IMR-90 (cell line): ENCODE measurements around the gene UTP3. TPM values are rescaled to one million over a fixed set of nuclear protein-coding genes. Genes with fewer than 3 reads are reported as not detected.

Experiments
- ATAC-seq: fragments of 200-7000 bp; cut with Tn5 transposase; 2 replicates; pipeline ENCODE4 v1.9.1; 2020; ENCODE audit warnings: low read depth, mild to moderate bottlenecking, moderate library complexity
- BruUV-seq: library from RNA; stranded (reverse); fragments of 400-500 nt; replicated peaks from 2 replicates; lab custom pipeline; 2021; lab: Mats Ljungman, UMichigan
- CTCF ChIA-PET: fragments of 300-600 bp; formaldehyde crosslinking; extraction: SDS; loops from one replicate; lab custom pipeline; 2021; ENCODE audit warnings: antibody characterized with exemption; lab: Yijun Ruan, JAX
- POLR2A ChIA-PET: fragments of 300-600 bp; sonication (Branson Sonifier 250); formaldehyde crosslinking; loops from one replicate; lab custom pipeline; 2022; ENCODE audit warnings: antibody characterized with exemption; ENCODE audit not compliant: unreplicated experiment; lab: Charles Lee
- DNase-seq: peaks from one replicate; pipeline ENCODE4 v3.0.0; 2013
- H2AFZ ChIP-seq: replicated peaks from 2 replicates; pipeline ENCODE3; 2013; ENCODE audit warnings: low read length, mild to moderate bottlenecking; ENCODE audit not compliant: poor library complexity
- H2AK5ac ChIP-seq: 2 replicates; pipeline ENCODE4 v1.6.1; 2013; ENCODE audit warnings: low read depth, low read length, inconsistent platforms
- H2AK9ac ChIP-seq: replicated peaks from 2 replicates; pipeline ENCODE3; 2013; ENCODE audit warnings: mild to moderate bottlenecking, low read depth, low read length, moderate library complexity; ENCODE audit not compliant: poor library complexity
- H2BK120ac ChIP-seq: 2 replicates; pipeline ENCODE4 v1.6.1; 2013; ENCODE audit warnings: low read depth, low read length, inconsistent platforms
- H2BK15ac ChIP-seq: 3 replicates; pipeline ENCODE4 v1.6.1; 2013; ENCODE audit warnings: low read depth, low read length, inconsistent platforms
- H2BK20ac ChIP-seq: 2 replicates; pipeline ENCODE4 v1.6.1; 2013; ENCODE audit warnings: low read depth, mild to moderate bottlenecking, inconsistent platforms, low read length, moderate library complexity
- H2BK5ac ChIP-seq: 2 replicates; pipeline ENCODE4 v1.6.1; 2013; ENCODE audit warnings: mild to moderate bottlenecking, low read depth, low read length, inconsistent platforms; ENCODE audit not compliant: poor library complexity, severe bottlenecking
- H3K14ac ChIP-seq: replicated peaks from 2 replicates; pipeline ENCODE4 v1.6.1; 2013; ENCODE audit warnings: low read depth, low read length, inconsistent platforms
- H3K18ac ChIP-seq: 2 replicates; pipeline ENCODE4 v1.6.1; 2013; ENCODE audit warnings: low read depth, low read length, control low read depth
- H3K23ac ChIP-seq: 2 replicates; pipeline ENCODE4 v1.6.1; 2013; ENCODE audit warnings: low read depth, low read length, inconsistent platforms
- H3K27ac ChIP-seq: 2 replicates; pipeline ENCODE4 v1.5.1; 2013; ENCODE audit warnings: mild to moderate bottlenecking, control low read depth, low read length; ENCODE audit not compliant: insufficient read depth
- H3K27me3 ChIP-seq: 2 replicates; pipeline ENCODE4 v1.6.1; 2013; ENCODE audit warnings: low read length; ENCODE audit not compliant: control insufficient read depth, insufficient read depth
- H3K36me3 ChIP-seq: 2 replicates; pipeline ENCODE4 v1.6.1; 2013; ENCODE audit warnings: low read length, mixed read lengths; ENCODE audit not compliant: control insufficient read depth, insufficient read depth
- H3K4ac ChIP-seq: 2 replicates; pipeline ENCODE4 v1.6.1; 2013; ENCODE audit warnings: low read depth, low read length, inconsistent platforms
- H3K4me1 ChIP-seq: 2 replicates; pipeline ENCODE4 v1.6.1; 2013; ENCODE audit warnings: low read length, mixed read lengths; ENCODE audit not compliant: control insufficient read depth, insufficient read depth
- H3K4me2 ChIP-seq: 2 replicates; pipeline ENCODE4 v1.6.1; 2013; ENCODE audit warnings: low read depth, mild to moderate bottlenecking, control low read depth, low read length, moderate library complexity
- H3K4me3 ChIP-seq: 2 replicates; pipeline ENCODE4 v1.5.1; 2013; ENCODE audit warnings: low read depth, mild to moderate bottlenecking, control low read depth, low read length, moderate library complexity; ENCODE audit not compliant: insufficient read depth
- H3K56ac ChIP-seq: 2 replicates; pipeline ENCODE4 v1.6.1; 2013; ENCODE audit warnings: low read length, inconsistent platforms; ENCODE audit not compliant: insufficient read depth; ENCODE audit errors: extremely low read depth
- H3K79me1 ChIP-seq, 2 experiments: 2 replicates each; pipeline ENCODE4 v1.6.1; 2013; ENCODE audit warnings: low read length in 2 of 2, inconsistent platforms in 1 of 2, low read depth in 1 of 2
- H3K9ac ChIP-seq: 2 replicates; pipeline ENCODE4 v1.6.1; 2013; ENCODE audit warnings: low read depth, low read length, control low read depth
- H3K9me1 ChIP-seq: 2 replicates; pipeline ENCODE4 v1.6.1; 2013; ENCODE audit warnings: low read length, inconsistent platforms; ENCODE audit not compliant: insufficient read depth
- H3K9me3 ChIP-seq: 2 replicates; pipeline ENCODE4 v1.6.1; 2013; ENCODE audit warnings: low read length; ENCODE audit not compliant: control insufficient read depth, insufficient read depth
- H4K20me1 ChIP-seq: 2 replicates; pipeline ENCODE4 v1.6.1; 2013; ENCODE audit warnings: low read length, inconsistent platforms; ENCODE audit not compliant: insufficient read depth
- H4K5ac ChIP-seq: 2 replicates; pipeline ENCODE4 v1.6.1; 2013; ENCODE audit warnings: mild to moderate bottlenecking, low read depth, low read length, control low read depth
- H4K8ac ChIP-seq, 2 experiments: 2 replicates each; pipeline ENCODE4 v1.6.1; 2013; ENCODE audit warnings: low read depth in 2 of 2, low read length in 2 of 2, control low read depth in 1 of 2, inconsistent platforms in 1 of 2
- H4K91ac ChIP-seq: 2 replicates; pipeline ENCODE4 v1.6.1; 2013; ENCODE audit warnings: low read depth, low read length, inconsistent platforms; ENCODE audit not compliant: insufficient read depth
- BHLHE40 ChIP-seq: fragments of 150-350 bp; IDR thresholded peaks from 2 replicates; pipeline ENCODE4 v1.6.1; 2016; ENCODE audit warnings: mild to moderate bottlenecking, low read depth, low read length
- CEBPB ChIP-seq: IDR thresholded peaks from 2 replicates; pipeline ENCODE4 v1.6.1; 2012; ENCODE audit warnings: low read depth, low read length, improper control_type of control experiment
- CHD1 ChIP-seq: IDR thresholded peaks from 2 replicates; pipeline ENCODE4 v1.6.1; 2012; ENCODE audit warnings: low read depth, low read length, improper control_type of control experiment
- CTCF ChIP-seq: conservative IDR thresholded peaks from 2 replicates; pipeline ENCODE4 v1.5.1; 2012; ENCODE audit warnings: mild to moderate bottlenecking, low read depth, low read length, improper control_type of control experiment
- ELK1 ChIP-seq: fragments of 150-350 bp; IDR thresholded peaks from 2 replicates; pipeline ENCODE4 v1.6.1; 2016; ENCODE audit warnings: low read depth, mild to moderate bottlenecking, low read length, moderate library complexity, borderline replicate concordance
- FOS ChIP-seq: fragments of 150-350 bp; IDR thresholded peaks from 2 replicates; pipeline ENCODE4 v1.6.1; 2016; ENCODE audit warnings: low read depth, low read length
- MAZ ChIP-seq: IDR thresholded peaks from 2 replicates; pipeline ENCODE4 v1.6.1; 2012; ENCODE audit warnings: low read depth, mild to moderate bottlenecking, low read length, improper control_type of control experiment, moderate library complexity, borderline replicate concordance
- MXI1 ChIP-seq: IDR thresholded peaks from 2 replicates; pipeline ENCODE4 v1.6.1; 2012; ENCODE audit warnings: low read depth, mild to moderate bottlenecking, low read length, moderate library complexity, borderline replicate concordance
- NFE2L2 ChIP-seq: fragments of 150-350 bp; IDR thresholded peaks from 2 replicates; pipeline ENCODE4 v1.6.1; 2016; ENCODE audit warnings: low read depth, mild to moderate bottlenecking, low read length
- POLR2A ChIP-seq: IDR thresholded peaks from 2 replicates; pipeline ENCODE4 v1.6.1; 2012; ENCODE audit warnings: mild to moderate bottlenecking, low read depth, low read length
- RAD21 ChIP-seq: IDR thresholded peaks from 2 replicates; pipeline ENCODE4 v1.6.1; 2012; ENCODE audit warnings: low read length, improper control_type of control experiment
- RCOR1 ChIP-seq: IDR thresholded peaks from 2 replicates; pipeline ENCODE4 v1.6.1; 2012; ENCODE audit warnings: mild to moderate bottlenecking, low read length, improper control_type of control experiment; ENCODE audit not compliant: insufficient replicate concordance
- RFX5 ChIP-seq: IDR thresholded peaks from 2 replicates; pipeline ENCODE4 v1.8.0; 2012; ENCODE audit warnings: low read depth, mild to moderate bottlenecking, low read length, moderate library complexity
- SMC3 ChIP-seq: fragments of 150-350 bp; IDR thresholded peaks from 2 replicates; pipeline ENCODE4 v1.6.1; 2016; ENCODE audit warnings: low read depth, mild to moderate bottlenecking, antibody characterized with exemption, low read length, moderate library complexity
- USF2 ChIP-seq: fragments of 150-350 bp; IDR thresholded peaks from 2 replicates; pipeline ENCODE4 v1.6.1; 2017; ENCODE audit warnings: mild to moderate bottlenecking, antibody characterized with exemption, low read length, low read depth
- WGBS, 2 experiments: methylation state at CpG; one replicate each; pipeline versions ENCODE4 v1.1.5 to v1.1.7; 2013; ENCODE audit warnings: missing lambda C conversion rate in 2 of 2; ENCODE audit not compliant: insufficient read length in 1 of 2; ENCODE audit errors: extremely low coverage in 2 of 2; 5-methylcytosine and 5-hydroxymethylcytosine counted together
- dilution Hi-C: fragments of 300-500 bp; cut with HindIII; formaldehyde crosslinking; loops from one replicate; pipeline ENCODE4 v1.14.3; 2018; ENCODE audit warnings: low sequenced_read_pairs; ENCODE audit not compliant: unreplicated experiment
- in situ Hi-C: fragments of 300-500 bp; cut with MboI; formaldehyde crosslinking; loops from 3 replicates; pipeline ENCODE4 v1.14.3; 2019; ENCODE audit warnings: low sequenced_read_pairs, inconsistent platforms, mixed read lengths
- intact Hi-C: fragments of 100-400 bp; cut with micrococcal nuclease; formaldehyde crosslinking; loops from 2 replicates; pipeline ENCODE4 v1.10.0; 2022
- polyA plus RNA-seq, 3 experiments: library from polyadenylated mRNA; depleted of rRNA; stranded (reverse); fragments of >200 nt; gene quantifications; 2 replicates each; pipeline ENCODE4 v1.2.3, GENCODE V29; 2012; ENCODE audit warnings: low replicate concordance in 1 of 3
- total RNA-seq: library from RNA; depleted of rRNA; stranded (reverse); fragments of >200 nt; gene quantifications from 2 replicates; pipeline ENCODE4 v1.2.3, GENCODE V29; 2012

The UTP3 gene
- total and polyA plus RNA-seq, 2 of the 4 experiments (the other 2 are of a cell fraction) = 14.9 to 30.7 TPM

GRCh38 chr4:70660106-70660505 lies 28.2 kb upstream of the UTP3 start:
- H2AFZ ChIP-seq = no peak overlapping the region
- no TSS peak for BruUV-seq
- no peaks in the 10 kb centered on the region for H3K9me1 ChIP-seq
- no peaks in the 10 kb centered on the region for H3K9me3 ChIP-seq
- TF ChIP-seq CEBPB (no peak), RCOR1 (no peak), MXI1 (no peak), CTCF (no peak), POLR2A (no peak), CHD1 (no peak), RFX5 (no peak), SMC3 (no peak), BHLHE40 (no peak), RAD21 (no peak), USF2 (no peak), NFE2L2 (no peak), MAZ (no peak), ELK1 (no peak), FOS (no peak)
- no peaks in the 10 kb centered on the region for H4K20me1 ChIP-seq
- H3K23ac ChIP-seq = no peak overlapping the region
- no peak overlapping the region for H2AK5ac ChIP-seq
- ATAC-seq (no peak), DNase-seq (no peak)
- H3K18ac ChIP-seq = no peak overlapping the region
- ChIA-PET CTCF (interaction anchor here (0.9 kb wide), 1 partner anchor 32 kb away, joined by 3 read pairs; no protein-coding TSS in a partner anchor), POLR2A (no interaction called here)
- H3K36me3 ChIP-seq = no peaks in the 10 kb centered on the region
- no peak overlapping the region for H3K14ac ChIP-seq
- no peak overlapping the region for H2BK120ac ChIP-seq
- no peak overlapping the region for H4K8ac ChIP-seq
- no peak overlapping the region for H3K4ac ChIP-seq
- H2AK9ac ChIP-seq = no peak overlapping the region
- no CpG with 5 or more reads among the region's 4 CpGs for WGBS, 2 experiments
- intact Hi-C loops (no loop called here), in situ Hi-C loops (no loop called here), dilution Hi-C loops (no loop called here)
- no peak overlapping the region for H3K56ac ChIP-seq
- H3K4me1 ChIP-seq = no peaks in the 10 kb centered on the region
- H3K4me2 ChIP-seq = no peak overlapping the region
- H3K79me1 ChIP-seq = no peaks in the 10 kb centered on the region
- no peak overlapping the region for H4K5ac ChIP-seq
- no peak overlapping the region for H3K4me3 ChIP-seq
- no peaks in the 10 kb centered on the region for H3K27me3 ChIP-seq
- H3K27ac ChIP-seq = no peak overlapping the region
- H2BK15ac ChIP-seq = no peak overlapping the region
- H3K9ac ChIP-seq = no peak overlapping the region
- H2BK20ac ChIP-seq = no peak overlapping the region
- no peak overlapping the region for H2BK5ac ChIP-seq
- H4K91ac ChIP-seq = no peak overlapping the region
